ENCODE results near the gene STAT3. TPM values are rescaled to one million over a fixed set of nuclear protein-coding genes. Genes with fewer than 3 reads are reported as not detected.
A peak's percentile ranks its signal among the peaks of the same experiment; 100 is the strongest.
"Not testable (repeated sequence)": the region's sequence is repeated elsewhere in the genome, so short reads cannot be mapped to it uniquely, and the experiment has no call there.

STAT3 gene
- total RNA-seq, 1 experiment from 2014 or later = 40.6 TPM

DNA sequence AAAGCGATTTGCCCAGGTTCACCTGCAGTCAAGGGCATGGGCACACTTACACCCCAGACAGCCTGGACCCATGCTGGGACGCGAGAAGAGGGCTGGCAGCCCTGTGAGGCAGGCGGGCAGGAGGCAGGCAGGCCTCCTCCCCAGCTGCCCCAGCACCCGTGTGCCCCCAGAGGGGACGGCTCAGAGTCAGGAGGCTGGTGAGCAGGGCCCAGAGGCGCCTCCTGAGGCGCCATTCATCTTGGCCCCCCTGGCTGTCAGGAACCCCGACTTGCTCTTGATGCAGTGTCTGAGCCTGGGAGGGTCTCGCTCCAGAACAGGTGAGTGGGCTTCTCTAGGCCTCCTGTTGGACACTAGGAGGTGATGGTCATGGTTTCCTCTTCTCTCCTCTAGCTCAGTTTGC lies 88.9 kb downstream of the STAT3 start:
- not testable (repeated sequence) for DNase-seq (ENCODE audit: low read depth)

DNA sequence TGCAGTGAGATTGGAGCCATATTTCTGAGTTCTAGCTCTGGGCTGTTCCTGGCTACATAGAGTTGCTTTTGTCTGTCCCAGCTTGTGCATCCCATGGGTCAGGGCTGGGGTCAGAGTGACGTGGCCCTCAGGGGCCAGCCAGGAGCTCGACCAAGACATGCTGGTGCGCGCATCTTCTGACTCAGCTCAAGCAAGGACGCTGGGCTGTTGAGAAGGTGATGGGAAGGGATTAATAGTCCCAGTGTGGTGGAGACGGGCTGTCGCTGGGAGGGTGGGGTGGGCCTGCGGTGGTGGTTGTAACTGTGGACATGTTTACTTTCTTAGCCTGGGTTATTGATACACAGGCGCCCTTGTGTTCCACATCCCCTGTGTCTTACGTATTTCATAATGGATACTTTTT lies 90.5 kb downstream of the STAT3 start:
- DNase-seq (ENCODE audit: low read depth) = not testable (repeated sequence)

DNA sequence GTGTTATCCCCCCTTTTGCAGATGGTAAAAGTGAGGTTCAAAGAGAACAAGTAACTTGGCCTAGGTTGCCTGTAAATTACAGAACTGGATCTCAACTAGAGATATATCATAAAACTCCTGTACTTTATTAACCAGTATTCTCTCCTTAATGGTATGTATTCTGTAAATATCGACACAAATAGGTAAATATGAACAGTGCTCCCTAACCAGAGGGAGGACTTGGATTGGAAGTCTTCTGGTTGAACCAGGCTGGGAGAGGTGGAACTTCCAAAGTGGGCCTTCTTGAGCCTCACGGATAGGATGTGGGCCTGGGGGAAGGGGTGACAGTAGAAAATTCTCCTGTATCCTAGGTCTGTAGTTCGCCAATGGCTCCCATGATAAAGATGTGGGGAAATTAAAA lies 92.2 kb downstream of the STAT3 start:
- no peak for DNase-seq (ENCODE audit: low read depth)

DNA sequence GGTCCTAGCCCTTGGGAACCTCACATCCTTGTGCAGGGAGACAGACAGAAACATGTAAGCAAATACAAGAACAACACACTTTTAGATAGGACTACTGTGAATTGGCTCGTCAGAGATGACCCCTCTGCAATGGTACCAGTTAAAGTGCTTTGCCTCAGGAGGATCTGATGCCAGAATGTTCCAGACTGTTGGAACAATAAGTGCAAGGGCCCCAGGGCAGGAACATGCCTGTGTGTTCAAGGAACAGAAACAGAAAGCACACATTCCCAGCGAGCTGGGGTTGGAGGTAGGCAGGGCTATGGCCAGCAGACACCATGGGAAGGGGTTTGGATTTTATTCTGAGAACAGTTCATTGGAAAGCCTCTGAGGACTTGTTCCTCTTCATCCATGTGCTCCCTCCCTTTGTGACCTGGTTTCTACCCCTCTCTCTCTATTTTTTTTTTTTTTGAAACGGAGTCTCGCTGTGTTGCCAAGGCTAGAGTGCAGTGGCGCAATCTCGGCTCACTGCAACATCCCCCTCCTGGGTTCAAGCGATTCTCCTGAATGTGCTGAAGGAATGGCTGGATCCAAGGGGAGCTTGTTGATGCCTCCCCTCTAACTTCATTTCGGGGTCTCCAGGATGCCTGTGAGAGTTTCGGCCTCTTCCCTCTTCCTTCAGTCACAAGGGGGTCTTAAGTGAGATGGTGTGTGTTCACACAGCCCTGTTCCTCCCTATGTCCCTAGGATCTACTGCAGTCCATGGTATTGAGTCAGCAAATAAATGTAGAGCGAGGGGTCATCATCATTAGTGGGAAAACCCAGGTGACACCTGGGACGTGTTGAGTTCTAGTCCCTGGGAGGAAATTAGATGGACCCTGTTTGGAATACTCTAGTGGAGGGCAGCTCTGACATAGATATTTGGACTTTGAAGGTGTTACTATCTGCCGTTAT lies 93.5 kb downstream of the STAT3 start:
- no peak for DNase-seq (ENCODE audit: low read depth)

DNA sequence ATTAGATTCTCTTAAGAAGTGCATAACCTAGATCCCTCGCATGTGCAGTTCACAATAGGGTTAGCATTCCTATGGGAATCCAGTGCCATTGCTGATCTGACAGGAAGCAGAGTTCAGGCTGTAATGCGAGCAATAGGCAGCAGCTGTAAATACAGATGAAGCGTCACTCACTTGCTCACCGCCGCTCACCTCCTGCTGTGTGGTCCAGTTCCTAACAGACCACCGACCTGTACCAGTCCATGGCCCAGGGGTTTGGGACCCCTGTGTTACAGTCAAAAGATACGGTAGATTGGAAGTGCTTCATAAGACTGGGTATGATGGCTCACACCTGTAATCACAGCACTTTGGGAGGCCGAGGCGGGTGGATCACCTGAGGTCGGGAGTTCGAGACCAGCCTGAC lies 97.1 kb downstream of the STAT3 start:
- no peak for DNase-seq (ENCODE audit: low read depth)

DNA sequence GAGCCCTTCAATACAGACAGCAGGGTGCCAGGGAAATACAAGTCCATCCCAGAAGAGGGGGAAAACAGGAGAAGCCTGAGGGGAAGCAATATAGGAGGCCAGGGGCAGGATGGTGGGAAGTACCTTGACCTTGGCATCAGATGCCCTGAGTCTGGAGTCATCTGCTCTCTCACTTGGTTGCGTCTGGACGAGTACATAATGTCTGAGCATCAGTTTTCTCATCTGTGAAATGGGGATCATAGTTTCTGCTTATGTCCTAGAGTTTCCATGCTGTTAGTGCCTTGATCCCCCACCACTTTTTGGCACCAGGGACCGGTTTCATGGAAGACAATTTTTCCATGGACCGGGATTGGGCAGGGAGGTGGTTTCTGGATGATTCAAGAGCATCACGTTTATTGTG lies 97.7 kb downstream of the STAT3 start:
- DNase-seq (ENCODE audit: low read depth) = no peak

DNA sequence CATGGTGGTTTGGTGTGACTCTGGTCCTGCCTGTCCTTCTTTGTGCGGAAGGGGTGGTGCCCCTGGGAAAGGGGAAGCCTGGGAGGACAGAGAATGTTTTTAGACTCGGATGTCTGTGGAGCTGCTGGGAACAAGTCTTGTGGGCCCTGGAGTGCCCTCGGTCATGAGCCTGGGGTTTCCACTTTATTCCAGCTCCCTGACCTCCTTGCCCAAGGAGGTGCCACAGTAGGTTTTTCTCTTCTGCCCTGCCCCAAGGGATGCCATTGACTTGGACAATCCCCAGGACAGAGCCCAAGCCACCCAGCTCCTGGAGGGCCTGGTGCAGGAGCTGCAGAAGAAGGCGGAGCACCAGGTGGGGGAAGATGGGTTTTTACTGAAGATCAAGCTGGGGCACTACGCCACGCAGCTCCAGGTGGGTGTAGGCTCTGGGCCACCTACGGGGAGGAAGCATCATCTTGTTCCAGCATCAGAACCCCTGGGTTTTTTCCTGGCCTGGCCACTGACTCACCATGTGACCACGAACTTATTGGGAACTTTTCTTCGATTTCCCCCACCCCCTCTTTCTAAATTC lies 98.5 kb downstream of the STAT3 start:
- no peak for DNase-seq (ENCODE audit: low read depth)

DNA sequence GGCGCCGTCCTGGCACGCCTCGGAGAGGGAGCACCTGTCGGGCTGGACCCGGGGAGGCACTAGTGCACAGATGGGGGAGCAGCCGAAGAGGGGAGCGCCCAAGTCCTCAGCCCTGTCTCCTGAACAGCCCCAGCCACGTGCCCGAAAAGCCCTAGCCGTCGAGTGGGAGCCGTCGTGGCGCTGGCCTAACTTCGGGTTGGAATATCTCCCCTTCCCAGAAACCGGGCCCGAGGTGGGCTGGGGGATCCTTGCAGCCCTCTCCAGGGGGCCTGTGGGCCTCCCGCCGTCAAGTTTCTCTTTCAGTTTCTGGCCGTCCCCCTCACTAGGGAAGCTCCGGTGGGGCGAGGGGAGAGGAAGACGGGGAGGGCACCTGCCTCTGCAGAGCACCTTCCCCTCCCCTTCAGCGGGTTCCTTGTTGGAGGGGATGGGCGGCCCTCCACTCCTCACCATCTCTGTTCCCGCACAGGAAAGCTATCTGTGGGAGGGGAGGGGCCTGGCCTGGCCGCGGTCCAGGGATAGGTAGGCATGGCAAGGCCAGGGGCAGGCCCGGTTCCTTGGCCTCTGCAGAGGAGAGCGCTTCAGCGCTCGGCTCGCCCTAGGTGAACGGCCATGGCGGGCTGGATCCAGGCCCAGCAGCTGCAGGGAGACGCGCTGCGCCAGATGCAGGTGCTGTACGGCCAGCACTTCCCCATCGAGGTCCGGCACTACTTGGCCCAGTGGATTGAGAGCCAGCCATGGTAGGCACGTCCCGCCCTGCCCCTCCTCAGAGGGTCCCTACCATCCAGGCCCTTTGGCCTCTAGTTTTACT lies 99.2 kb downstream of the STAT3 start:
- DNase-seq (ENCODE audit: low read depth) = no peak

DNA sequence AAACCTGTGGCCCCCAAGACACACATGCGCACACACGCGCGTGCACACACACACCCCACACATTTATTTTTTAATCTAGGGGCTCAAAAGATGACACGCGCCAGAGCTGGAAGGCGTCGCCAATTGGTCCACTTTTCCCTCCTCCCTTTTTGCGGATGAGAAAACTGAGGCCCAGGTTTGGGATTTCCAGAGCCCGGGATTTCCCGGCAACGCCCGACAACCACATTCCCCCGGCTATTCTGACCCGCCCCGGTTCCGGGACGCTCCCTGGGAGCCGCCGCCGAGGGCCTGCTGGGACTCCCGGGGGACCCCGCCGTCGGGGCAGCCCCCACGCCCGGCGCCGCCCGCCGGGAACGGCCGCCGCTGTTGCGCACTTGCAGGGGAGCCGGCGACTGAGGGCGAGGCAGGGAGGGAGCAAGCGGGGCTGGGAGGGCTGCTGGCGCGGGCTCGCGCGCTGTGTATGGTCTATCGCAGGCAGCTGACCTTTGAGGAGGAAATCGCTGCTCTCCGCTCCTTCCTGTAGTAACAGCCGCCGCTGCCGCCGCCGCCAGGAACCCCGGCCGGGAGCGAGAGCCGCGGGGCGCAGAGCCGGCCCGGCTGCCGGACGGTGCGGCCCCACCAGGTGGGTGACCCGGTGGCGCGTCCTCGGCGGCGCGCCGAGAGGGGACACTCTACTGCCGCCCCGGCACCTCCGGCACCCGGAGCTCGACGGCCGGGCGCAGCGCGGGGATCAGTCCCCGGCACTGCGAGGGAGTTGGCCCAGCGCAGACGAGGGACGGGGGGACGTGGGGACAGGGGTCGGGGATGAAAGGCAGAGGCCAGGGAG lies 100.1 kb downstream of the STAT3 start, which contains the start of gene STAT5A:
TSS of gene STAT5A (plus strand) at position 522 of the 826 bp plus-strand sequence. CDS start 914 bp downstream, outside the sequence.
- peak; percentile 72 for DNase-seq (ENCODE audit: low read depth)

DNA sequence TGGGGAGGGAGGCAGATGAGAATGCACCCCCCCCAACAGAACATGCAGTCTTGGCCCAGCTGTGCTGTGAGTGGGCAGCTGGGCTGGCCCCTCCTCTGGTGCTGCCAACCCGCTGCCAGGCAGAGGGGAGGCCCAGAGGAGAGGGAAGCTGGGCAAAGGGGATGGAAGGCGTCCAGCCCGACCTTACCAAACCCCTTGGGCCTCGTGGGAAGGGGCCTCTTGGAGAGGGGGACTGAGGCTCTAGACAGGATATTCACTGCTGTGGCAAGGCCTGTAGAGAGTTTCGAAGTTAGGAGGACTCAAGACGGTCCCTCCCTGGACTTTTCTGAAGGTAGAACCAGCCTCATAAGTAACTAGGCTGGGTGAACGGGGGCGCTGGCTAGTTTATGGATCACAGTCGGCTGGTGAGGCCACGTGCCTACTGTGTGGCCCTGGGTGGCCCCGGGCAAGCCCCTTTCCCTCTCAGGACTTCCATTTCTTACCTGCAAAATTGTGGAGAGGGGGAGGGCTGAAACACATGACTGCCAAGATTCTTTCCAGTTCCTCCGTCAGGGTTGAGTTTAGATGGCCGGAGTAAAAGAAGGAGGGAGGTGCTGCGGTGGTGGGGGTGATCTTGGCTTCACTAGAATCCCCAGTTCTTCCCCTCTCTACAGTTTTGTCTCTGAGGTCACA lies 100.8 kb downstream of the STAT3 start:
- DNase-seq (ENCODE audit: low read depth) = peak; percentile 62

DNA sequence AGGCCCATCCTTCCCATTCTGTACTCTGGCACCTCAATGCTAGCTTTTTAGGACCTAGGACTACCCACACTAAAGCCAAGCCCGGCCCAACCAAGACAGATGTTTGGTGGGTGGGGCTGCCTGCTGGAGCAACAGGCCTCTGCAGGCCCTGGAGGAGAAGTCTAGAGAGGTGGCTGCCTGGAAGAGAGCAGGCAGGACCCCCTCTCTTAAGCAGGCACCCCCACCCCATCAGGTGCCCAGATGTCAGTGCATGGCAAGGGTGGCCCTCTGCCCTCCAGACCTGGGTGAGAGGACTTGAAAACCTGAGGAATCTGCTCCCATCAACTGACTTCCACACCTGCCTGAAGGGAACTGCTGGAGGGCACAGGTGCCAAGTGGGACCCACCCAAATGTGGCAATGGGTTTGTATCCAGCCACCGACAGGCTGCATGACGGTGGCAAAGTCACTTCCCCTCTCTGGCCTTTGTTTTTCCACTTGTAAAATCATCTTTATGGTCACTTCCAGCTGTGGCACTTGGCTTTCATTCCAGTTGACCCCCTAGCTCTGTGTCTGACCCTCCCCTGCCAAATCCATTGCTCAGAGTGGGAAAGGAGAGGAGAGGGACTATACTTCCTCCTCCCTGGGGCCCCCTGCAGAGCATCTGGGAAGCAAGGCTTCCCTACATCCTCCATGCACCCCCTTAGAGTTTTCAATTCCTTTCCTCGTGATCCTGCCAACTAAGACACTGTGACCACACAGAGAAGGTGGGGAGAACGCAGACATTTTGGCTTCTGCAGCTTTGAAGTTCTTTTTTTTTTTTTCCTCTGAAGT lies 101.6 kb downstream of the STAT3 start:
- DNase-seq (ENCODE audit: low read depth) = no peak

DNA sequence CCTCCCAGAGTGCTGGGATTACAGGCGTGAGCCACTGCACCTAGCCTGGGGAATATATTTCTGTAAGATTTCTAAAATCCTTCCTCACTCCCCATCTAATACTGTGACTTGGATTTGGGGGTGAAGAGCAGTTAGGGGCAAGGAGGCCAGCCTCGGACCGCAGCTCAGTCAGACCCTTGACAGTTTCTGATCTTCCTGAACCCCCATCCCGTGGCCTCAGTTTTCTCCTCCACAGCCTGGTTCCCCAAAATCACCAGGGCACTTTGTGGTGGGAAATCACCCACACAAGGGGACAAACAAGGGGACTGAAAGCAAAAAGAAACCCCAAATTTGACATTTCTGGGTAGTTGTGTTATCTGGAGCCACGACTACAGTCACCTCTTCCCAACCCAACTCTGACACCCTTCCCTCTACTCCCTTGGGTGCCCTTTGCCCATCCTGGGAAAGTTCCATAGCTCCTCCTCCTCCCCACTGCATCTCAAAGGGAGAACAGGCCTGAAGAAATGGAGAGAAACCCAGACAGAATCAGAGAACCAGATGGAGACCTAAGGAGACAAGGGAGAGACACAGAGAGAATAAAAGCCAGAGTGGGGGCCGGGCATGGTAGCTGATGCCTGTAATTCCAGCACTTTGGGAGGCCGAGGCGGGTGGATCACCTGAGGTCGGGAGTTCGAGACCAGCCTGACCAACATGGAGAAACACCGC lies 102.7 kb downstream of the STAT3 start:
- no peak for DNase-seq (ENCODE audit: low read depth)

DNA sequence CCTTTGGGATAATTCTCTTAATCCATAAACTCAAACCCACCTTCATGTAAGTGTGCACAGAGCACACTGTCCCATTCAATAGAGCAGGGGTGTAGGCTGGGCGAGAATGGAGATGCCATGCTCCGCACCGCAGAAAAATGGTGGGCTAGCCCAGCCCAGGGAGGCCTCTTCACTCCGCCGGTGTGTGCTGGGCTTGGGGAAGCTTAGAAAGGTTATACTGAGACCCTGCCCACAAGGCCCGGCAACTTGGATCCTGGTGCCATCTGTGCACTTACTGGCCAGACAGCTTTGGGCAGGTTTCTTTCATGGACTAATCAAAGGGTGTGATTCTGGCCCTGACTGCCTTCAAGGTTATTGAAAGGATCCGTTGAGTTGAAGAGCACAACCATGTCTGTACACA lies 103.7 kb downstream of the STAT3 start:
- no peak for DNase-seq (ENCODE audit: low read depth)

DNA sequence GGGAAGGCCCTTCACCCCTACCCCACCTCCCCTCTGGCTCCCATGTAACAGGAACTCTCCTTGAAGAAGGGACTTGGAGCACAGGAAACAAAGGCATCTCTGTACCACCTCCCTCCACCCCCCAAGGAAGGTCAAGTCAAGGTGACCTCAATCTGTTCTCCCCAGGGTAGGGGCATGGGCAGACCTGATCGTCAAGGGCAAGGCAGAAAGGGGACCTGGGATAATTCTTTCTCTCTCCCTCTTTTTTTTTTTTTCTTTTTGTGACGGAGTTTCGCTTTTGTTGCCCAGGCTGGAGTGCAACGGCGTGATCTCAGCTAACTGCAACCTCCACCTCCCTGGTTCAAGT lies 104.2 kb downstream of the STAT3 start:
- no peak for DNase-seq (ENCODE audit: low read depth)

DNA sequence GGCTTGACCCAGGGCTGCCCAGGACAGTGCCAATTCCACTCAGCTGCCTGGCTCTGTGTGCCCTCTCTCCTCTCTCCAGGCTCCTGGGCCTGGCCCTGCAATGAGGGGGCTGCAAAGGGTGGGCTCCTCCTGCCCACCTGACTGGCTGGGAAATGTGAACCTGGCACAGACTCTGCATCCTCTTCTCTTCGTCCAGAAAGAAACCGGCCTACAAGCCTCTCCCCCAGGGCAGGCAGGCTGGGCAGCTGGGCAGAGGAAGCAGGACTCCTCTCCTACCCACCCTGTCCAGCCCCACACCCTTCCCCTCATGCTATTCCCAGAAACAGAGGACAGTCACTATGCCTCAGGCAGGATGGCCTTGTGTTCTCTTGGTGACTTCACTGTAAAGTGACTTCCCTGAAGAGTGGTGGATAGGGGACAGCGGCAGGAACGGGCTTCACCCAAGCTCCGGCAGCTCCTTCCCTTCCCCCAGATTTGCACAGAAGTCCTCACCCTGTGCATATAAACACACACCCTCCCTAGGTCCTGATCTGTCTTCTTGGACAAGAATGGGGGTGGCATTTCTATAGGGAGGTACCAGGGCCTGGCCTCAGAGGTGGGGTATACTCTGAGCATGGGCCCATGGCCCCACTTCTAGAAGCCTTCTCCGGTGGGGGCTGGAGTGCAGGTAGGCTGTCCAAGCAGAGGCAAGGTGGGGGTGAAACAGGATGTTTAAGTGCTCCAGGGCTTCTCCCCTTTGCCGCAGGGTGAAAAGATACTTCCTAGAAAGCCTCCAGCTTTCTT lies 104.8 kb downstream of the STAT3 start:
- no peak for DNase-seq (ENCODE audit: low read depth)

DNA sequence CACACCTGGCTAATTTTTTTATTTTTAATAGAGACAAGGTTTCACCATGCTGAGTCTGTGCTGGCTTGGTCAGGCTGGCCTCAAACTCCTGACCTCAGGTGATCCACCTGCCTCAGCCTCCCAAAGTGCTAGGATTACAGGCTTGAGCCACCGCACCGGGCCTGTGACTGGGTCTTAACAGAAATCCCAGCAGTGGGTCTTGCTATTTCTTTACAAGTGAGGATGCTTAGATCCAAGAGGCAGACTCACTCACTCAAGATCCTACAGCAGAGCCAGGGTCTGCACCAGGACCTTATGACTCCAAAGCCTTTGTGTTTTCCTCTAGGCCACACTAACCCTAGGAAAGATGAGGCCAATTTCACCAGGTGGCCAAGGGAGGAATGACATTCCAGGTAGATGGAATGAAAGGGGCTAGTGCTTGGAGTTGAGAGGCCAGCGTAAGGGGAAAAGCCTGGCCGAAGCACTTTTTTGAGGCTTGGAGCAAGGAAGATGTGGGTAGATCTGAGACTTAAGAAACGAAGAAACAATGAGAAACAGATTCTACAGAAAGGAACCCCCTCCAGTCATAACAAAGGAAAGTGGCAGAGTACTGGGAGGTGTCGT lies 105.7 kb downstream of the STAT3 start:
- DNase-seq (ENCODE audit: low read depth) = no peak

DNA sequence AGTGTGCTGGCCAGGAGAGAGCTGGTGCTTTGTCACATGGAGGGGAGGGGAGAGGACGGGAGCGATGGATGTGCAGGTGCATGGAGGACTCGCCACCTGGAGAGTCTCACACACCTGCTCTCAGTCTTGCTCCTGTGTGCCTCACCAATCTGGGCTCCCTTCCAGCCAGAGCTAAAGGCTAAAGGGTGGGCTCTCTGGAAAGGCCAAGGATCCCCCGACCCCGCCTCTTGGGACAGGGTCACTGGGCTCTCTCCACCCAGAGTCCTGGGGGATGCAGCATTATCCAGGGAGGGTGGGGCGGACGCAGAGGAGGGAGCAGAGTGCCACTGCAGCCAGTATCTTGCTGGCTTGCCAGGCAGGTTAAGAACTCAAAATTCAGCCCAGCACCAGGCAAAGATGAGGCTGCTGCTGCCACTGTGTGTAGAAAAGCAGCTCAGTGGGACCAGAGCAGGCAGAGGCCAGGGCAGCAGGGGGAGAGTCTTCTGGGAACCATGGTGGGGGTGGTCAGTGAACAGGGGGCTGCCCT lies 106.6 kb downstream of the STAT3 start:
- no peak for DNase-seq (ENCODE audit: low read depth)

Measured in RPMI7951 (cell line).